Sciatic nerve (tissue), 2 donors: ENCODE measurements around the gene PAK6. TPM values are rescaled to one million over a fixed set of nuclear protein-coding genes. Genes with fewer than 3 reads are reported as not detected.

Experiments
- ATAC-seq: fragments of 200-7000 bp; cut with Tn5 transposase; one replicate; pipeline ENCODE4 v1.9.1; 2020; ENCODE audit warnings: mild to moderate bottlenecking, moderate library complexity
- DNase-seq: peaks from one replicate; pipeline ENCODE4 v3.0.0-alpha.2; 2020; ENCODE audit warnings: low spot score
- intact Hi-C: fragments of 100-400 bp; cut with DNase I; formaldehyde crosslinking; loops from one replicate; pipeline ENCODE4 v1.14.2; 2022
- total RNA-seq: library from RNA; stranded (reverse); fragmentation: NEBNext Ultra II Directional; extraction: Animal tissue kit (Norgen Biotek cat#: 25700); gene quantifications from one replicate; pipeline ENCODE4 v1.2.1, GENCODE V29; 2021
- donor health status: DM: no; HTN: no; CAD: no.
- donor health status: DM: no; HTN: no; CAD: no.

Gene PAK6
- total RNA-seq, 1 donor from 2014 or later, result 0.31 TPM

GRCh38 chr15:40251486-40252140 is 12.8 kb downstream of the PAK6 start:
- intact Hi-C loops, result no loop called here
- DNase-seq (no peak), ATAC-seq (no peak)

- intact Hi-C loops, result no loop called here
- no peak for ATAC-seq
- DNase-seq, result no peak
Observed at GRCh38 chr15:40252141-40252437, 13.2 kb downstream of the PAK6 start.

- intact Hi-C loops, result no loop called here
- DNase-seq, result no peak
- ATAC-seq, result peak; percentile 25
Observed at GRCh38 chr15:40252438-40253166, 13.7 kb downstream of the PAK6 start.

- peak; percentile 29 for ATAC-seq
- intact Hi-C loops, result no loop called here
- no peak for DNase-seq
Observed at GRCh38 chr15:40253167-40253790, 14.4 kb downstream of the PAK6 start.

- DNase-seq, result no peak
- ATAC-seq, result no peak
- intact Hi-C loops, result no loop called here
Observed at GRCh38 chr15:40254452-40254851, 15.6 kb downstream of the PAK6 start.

GRCh38 chr15:40255033-40255432 is 16.2 kb downstream of the PAK6 start:
- ATAC-seq (no peak), DNase-seq (no peak)
- intact Hi-C loops, result no loop called here

- ATAC-seq (no peak), DNase-seq (no peak)
- intact Hi-C loops, result no loop called here
Observed at GRCh38 chr15:40256638-40257235, 17.9 kb downstream of the PAK6 start.

GRCh38 chr15:40257656-40258450 is 19.0 kb downstream of the PAK6 start:
- ATAC-seq (no peak), DNase-seq (no peak)
- intact Hi-C loops, result no loop called here

- intact Hi-C loops, result no loop called here
- ATAC-seq (no peak), DNase-seq (no peak)
Observed at GRCh38 chr15:40258544-40258943, 19.7 kb downstream of the PAK6 start.

- ATAC-seq (no peak), DNase-seq (no peak)
- intact Hi-C loops, result no loop called here
Observed at GRCh38 chr15:40259021-40259420, 20.2 kb downstream of the PAK6 start.

- intact Hi-C loops, result no loop called here
- DNase-seq (no peak), ATAC-seq (no peak)
Observed at GRCh38 chr15:40263024-40263754, 24.3 kb downstream of the PAK6 start.

- ATAC-seq (no peak), DNase-seq (no peak)
- intact Hi-C loops, result no loop called here
Observed at GRCh38 chr15:40264321-40265153, 25.7 kb downstream of the PAK6 start.

- DNase-seq (no peak), ATAC-seq (no peak)
- intact Hi-C loops, result no loop called here
Observed at GRCh38 chr15:40265355-40265754, 26.5 kb downstream of the PAK6 start.

GRCh38 chr15:40265875-40266274 is 27.0 kb downstream of the PAK6 start:
- no peak for DNase-seq
- intact Hi-C loops, result no loop called here
- no peak for ATAC-seq

- no peak for DNase-seq
- ATAC-seq, result peak; percentile 49
- intact Hi-C loops, result no loop called here
Observed at GRCh38 chr15:40266828-40267304, 28.0 kb downstream of the PAK6 start.

- ATAC-seq (no peak), DNase-seq (no peak)
- intact Hi-C loops, result no loop called here
Observed at GRCh38 chr15:40267670-40268069, 28.8 kb downstream of the PAK6 start.

- no peak for DNase-seq
- intact Hi-C loops, result loop anchor here (5.0 kb wide), 2 partner anchors 52 to 222 kb away; no protein-coding TSS in a partner anchor
- no peak for ATAC-seq
Observed at GRCh38 chr15:40269604-40270003, 30.7 kb downstream of the PAK6 start.
